HG03457 (cell line): Measurements from ENCODE around the gene HOTAIR.

ENCODE experiments used
- ATAC-seq: cut with Tn5 transposase; IDR thresholded peaks from one replicate; pipeline ENCODE4 v1.9.1; 2021; ENCODE audit warnings: moderate number of reproducible peaks; ENCODE audit not compliant: unreplicated experiment

Gene HOTAIR

GRCh38 chr12:53976172-53976822 is 1.5 kb upstream of the HOTAIR start:
- ATAC-seq = no peak

GRCh38 chr12:53975479-53976152 is 862 bp upstream of the HOTAIR start:
- no peak for ATAC-seq

GRCh38 chr12:53975064-53975471 is 314 bp upstream of the HOTAIR start:
- no peak for ATAC-seq

GRCh38 chr12:53973236-53974042 is 1.3 kb downstream of the HOTAIR start:
- no peak for ATAC-seq

- ATAC-seq = no peak
Observed at GRCh38 chr12:53972722-53973235, 2.0 kb downstream of the HOTAIR start, which contains the start of gene HOXC11. TSS of gene HOXC11 (plus strand) at chr12:53973126. CDS start at chr12:53973242, 116 bp downstream.

DNA sequence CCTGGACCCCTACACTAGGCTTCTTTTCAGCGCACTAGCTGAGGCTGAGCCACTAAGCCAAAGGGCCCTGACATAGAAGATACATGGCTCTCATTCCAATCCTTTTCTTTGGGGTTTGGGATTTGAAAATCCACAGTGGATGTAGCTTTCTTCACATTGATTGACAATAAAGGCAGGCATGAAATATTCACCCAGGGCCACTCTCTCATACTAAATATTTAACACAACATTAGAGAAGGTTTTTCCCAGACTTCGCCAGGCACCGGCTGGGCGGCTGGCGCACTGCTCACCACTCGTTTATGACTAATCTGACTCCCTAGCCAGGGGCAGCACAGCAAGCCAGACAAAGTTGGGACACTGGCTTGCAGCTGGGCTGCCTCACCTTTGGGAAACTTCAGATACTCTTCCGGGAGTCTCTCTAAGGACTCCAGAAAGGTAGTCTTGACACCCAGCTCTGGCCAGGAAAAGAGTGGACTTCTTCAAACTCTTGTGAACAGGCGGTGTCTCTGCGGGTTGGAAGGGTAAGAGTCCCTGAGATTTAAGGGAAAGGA is 2.5 kb downstream of the HOTAIR start:
- ATAC-seq = no peak

DNA sequence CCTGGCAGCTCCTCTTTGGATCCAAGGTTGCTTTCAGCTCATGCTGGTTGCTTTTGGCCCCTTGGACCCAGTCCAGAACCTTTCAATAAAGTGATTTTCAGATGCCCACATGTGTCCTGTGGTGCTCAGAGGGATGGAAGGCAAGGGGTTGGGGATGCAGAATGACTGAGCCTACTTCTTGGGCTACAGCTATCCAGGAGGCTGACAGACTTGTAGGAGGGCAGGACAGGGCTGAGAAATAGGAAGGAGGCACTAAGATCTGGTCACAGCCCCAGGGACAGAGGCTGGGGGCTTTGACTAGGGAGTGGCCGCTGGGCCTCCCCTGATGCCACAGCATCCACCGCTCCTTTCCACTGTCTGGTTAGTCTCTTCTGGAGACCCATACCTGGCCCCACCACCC is 3.1 kb downstream of the HOTAIR start:
- ATAC-seq = no peak

- ATAC-seq = no peak
Observed at GRCh38 chr12:53971129-53971528, 3.6 kb downstream of the HOTAIR start.

GRCh38 chr12:53970451-53970850 is 4.3 kb downstream of the HOTAIR start:
- ATAC-seq = no peak

DNA sequence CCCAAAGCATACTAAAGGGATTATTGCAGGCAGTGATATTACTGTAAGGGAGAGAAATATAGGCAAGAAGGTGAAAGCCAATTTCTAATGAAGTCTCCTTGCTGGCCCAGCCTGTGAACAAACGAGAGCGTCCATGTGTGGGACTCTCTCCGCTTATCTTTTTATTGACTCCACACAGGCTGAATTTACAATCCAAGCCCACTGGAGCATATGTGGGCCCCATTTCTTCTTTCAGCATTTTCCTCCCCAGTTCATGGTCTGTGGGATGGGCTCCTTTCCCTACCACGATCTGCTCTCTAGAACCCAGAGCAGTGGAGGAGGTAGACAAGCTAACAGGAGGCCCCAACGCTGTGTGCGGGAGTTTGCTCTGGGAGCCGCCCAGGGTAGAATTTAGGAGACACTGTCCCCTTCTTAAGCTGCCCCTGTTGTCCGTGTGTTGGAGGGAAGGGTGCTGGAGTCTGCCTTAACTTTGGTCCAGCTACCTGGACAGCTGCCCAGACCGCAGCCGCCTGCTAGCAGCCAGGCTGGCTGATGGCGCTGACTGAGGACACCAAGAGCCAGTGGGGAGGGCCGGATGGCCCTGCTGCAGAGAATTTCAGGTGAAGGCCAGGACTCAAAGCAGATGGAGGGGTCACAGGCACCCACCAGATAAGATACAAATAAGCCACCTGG is 5.0 kb downstream of the HOTAIR start:
- no peak for ATAC-seq

DNA sequence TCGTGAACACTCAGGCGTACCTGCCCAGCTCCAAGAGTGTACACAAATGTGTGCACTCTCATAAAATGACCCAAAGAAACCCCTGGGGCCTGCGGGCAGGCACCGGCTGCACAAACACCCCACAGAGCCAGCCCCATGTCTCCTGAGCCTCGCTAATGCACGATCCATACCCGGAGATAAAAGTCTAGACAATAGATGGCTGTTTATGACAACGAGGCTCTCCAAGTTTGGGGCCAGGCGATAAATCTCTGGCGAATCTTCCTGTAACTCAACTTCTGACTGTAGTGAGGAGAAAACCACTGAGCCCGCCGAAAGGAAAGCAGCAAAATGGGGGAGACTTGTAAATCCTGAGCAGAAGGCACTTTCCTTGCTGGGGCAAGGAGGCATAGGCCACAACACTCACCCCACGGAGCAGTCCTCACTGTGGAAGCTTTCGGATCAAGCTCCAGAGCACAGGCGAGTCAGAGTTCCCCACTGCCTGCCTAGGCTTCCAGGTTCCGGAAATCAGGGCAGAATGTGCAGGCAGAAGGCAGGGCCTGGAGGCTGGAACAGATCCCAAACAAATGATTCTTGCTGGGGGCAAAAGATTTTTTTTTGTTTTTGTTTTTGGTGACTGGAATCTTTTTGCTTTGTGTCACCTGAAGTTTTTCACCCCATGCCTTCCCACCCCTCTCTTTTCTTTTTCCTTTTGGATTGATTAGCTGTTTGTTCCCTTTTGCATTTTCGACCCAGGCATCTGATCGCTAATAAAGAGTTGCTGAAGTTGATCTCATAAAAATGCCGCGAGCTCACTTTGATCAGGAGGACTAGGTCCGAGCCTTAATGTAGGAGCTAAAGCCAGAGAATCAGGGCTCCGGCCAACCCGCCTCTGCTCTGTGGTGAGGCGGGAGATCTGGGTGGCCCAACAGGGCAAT is 6.3 kb downstream of the HOTAIR start:
- ATAC-seq = no peak

DNA sequence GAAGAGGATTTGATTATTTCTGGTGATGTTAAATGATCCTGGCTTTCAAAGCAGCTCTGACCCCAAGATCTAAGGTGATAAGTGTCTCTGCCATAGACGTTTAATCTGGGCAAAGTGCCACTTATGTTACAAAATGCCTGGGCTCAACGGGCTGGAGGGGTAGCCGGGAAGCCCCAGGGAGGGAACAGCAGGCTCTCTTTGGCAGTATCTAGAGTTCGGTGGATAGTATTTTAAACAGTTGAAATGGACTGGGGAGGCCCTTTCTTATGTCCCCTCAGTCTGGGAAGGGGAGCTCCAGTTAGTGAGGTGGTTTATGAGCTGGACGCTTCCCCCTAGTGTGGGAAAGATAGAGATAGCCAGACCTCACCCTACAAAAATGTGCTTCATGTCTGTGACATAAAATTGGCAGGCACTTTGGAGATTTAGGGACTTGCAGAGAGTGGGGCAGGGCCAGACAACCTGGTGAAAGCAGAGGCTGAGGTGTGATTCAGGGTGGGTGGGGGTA is 7.3 kb downstream of the HOTAIR start:
- no peak for ATAC-seq

- ATAC-seq = no peak
Observed at GRCh38 chr12:53966385-53967133, 8.2 kb downstream of the HOTAIR start.

DNA sequence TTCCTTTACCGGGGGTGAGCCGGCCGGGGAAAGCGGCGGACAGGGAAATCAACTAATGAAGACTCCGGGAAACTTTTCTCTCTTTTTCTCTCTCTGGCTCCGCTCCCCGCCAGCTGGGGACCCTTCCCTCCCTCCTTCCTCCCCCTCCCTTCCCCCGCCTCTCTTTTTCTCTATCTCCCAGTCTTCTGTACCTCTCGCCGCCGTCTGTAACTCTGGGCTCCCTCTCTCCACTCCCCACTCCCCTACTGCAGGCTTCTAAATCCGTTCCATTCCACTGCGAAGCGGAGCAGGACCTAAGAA is 8.7 kb downstream of the HOTAIR start:
- no peak for ATAC-seq

DNA sequence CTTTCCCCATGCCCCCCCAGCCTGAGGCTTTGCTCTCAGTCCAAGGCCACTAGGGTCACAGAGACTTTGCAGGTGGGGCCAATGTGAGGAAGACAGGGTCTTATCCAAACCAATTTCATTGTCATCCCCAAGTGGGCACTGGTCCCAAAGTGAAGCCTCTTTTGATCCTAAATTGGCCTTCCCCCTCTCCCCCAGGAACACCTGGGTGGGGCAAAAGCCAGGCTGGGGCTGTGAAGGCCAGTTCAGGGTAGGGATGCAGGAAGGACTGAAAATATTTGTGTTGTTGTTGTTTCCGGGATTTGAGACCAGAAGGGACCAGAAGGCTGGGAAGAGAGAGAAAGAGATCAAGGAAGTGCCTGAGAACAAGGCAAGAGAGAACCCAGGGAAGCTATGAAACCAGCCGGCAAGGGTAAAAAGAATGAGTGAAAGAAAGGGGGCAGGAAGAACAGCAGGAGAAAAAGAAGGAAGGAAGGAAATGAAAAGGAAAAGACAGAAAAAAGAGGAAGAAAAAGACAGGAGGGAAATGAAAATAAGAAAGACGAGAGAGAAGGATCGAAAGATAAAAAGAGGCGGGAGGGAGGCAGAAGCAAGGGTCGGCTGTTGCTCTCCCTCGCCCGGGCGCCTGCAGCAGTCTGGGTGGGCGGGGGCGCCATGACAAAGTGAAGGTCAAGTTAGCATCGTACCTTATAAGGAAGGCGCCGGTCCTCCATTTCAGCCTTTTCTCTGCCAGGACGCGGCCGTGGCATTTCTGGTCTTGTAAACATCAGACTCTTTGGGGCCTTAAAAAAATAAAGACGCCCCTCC is 9.3 kb downstream of the HOTAIR start:
- no peak for ATAC-seq

DNA sequence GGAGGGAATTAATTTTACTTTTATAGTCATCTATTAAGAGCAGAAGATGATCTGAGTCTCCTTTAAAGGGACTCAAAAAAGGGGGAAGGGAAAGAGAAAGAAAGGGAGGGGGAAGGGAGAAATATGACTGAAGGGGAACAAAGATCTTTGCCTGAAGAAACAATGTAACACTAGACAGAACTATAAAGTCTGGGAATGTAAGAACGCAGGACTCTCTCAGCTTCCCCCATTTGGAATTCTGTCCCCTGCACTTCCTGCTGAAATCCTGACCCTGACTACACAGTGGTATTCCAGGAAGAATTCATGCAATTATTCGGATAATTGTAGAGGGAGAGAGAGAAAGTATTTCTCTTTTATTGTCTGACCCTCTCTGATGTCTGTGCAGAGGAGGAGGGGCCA is 10.4 kb downstream of the HOTAIR start:
- no peak for ATAC-seq

GRCh38 chr12:53963434-53964314 is 11.1 kb downstream of the HOTAIR start:
- no peak for ATAC-seq
